H1 (cell line): ENCODE results near the gene UCN. TPM values are rescaled to one million over a fixed set of nuclear protein-coding genes. Genes with fewer than 3 reads are reported as not detected.
A peak's percentile ranks its signal among the peaks of the same experiment; 100 is the strongest.

Experiments used
- CTCF ChIA-PET: fragments of 300-600 bp; sonication (Branson Sonifier 250); formaldehyde crosslinking; loops from one replicate; lab custom pipeline; 2021; ENCODE audit not compliant: partially characterized antibody; lab: Charles Lee
- POLR2A ChIA-PET: fragments of 300-600 bp; sonication (Branson Sonifier 250); formaldehyde crosslinking; loops from one replicate; lab custom pipeline; 2021; ENCODE audit warnings: inconsistent platforms; ENCODE audit not compliant: partially characterized antibody; lab: Charles Lee
- DNase-seq, 2 experiments: peaks; one replicate each; pipeline versions ENCODE4 v3.0.0 to v3.0.0-alpha.2; 2010 to 2022; ENCODE audit warnings: low spot score in 2 of 2, low read depth in 1 of 2, mixed read lengths in 1 of 2
- FAIRE-seq: peaks from 2 replicates; lab custom pipeline; 2011; peaks lifted over from hg19 to GRCh38; lab: Jason Lieb, UNC
- H2AFZ ChIP-seq: 2 replicates; pipeline ENCODE4 v1.8.1; 2012; ENCODE audit warnings: low read length, inconsistent platforms
- H2AK5ac ChIP-seq: 2 replicates; pipeline ENCODE4 v1.6.1; 2013; ENCODE audit warnings: low read depth, low read length
- H2BK120ac ChIP-seq: replicated peaks from 2 replicates; pipeline ENCODE3; 2013; ENCODE audit warnings: low read depth, low read length, inconsistent platforms
- H2BK12ac ChIP-seq: 2 replicates; pipeline ENCODE4 v1.6.1; 2013; ENCODE audit warnings: low read depth, low read length
- H2BK15ac ChIP-seq: 2 replicates; pipeline ENCODE4 v1.6.1; 2013; ENCODE audit warnings: low read length
- H2BK20ac ChIP-seq: 2 replicates; pipeline ENCODE4 v1.6.1; 2013; ENCODE audit warnings: low read length
- H2BK5ac ChIP-seq: 2 replicates; pipeline ENCODE4 v1.6.1; 2013; ENCODE audit warnings: low read depth, low read length
- H3K14ac ChIP-seq: 2 replicates; pipeline ENCODE4 v1.6.1; 2013; ENCODE audit warnings: inconsistent platforms; ENCODE audit not compliant: insufficient read length
- H3K18ac ChIP-seq: 2 replicates; pipeline ENCODE4 v1.6.1; 2013; ENCODE audit warnings: low read length; ENCODE audit errors: extremely low read depth
- H3K23ac ChIP-seq: 2 replicates; pipeline ENCODE4 v1.6.1; 2013; ENCODE audit warnings: inconsistent platforms; ENCODE audit not compliant: insufficient read length
- H3K23me2 ChIP-seq: 2 replicates; pipeline ENCODE4 v1.6.1; 2013; ENCODE audit warnings: low read depth, low read length
- H3K27ac ChIP-seq: 2 replicates; pipeline ENCODE4 v1.6.1; 2011; ENCODE audit warnings: low read depth, low read length, inconsistent platforms
- H3K27me3 ChIP-seq, 4 experiments: replicated peaks in 1 of 4; 1 replicate in 1 of 4; 2 replicates in 3 of 4; pipeline versions ENCODE4 v1.6.1 to v1.8.1; 2011 to 2013; ENCODE audit warnings: low read length in 3 of 4, mild to moderate bottlenecking in 3 of 4, inconsistent platforms in 2 of 4, mixed read lengths in 2 of 4, moderate library complexity in 1 of 4; ENCODE audit not compliant: control insufficient read depth in 3 of 4, insufficient read depth in 3 of 4; ENCODE audit errors: extremely low read depth in 1 of 4
- H3K36me3 ChIP-seq, 4 experiments: 2 replicates each; pipeline versions ENCODE4 v1.6.1 to v1.8.1; 2011 to 2013; ENCODE audit warnings: mild to moderate bottlenecking in 4 of 4, low read length in 3 of 4, moderate library complexity in 2 of 4, control low read depth in 1 of 4, inconsistent platforms in 1 of 4; ENCODE audit not compliant: insufficient read depth in 4 of 4, control insufficient read depth in 2 of 4
- H3K4ac ChIP-seq: replicated peaks from 2 replicates; pipeline ENCODE3; 2013; ENCODE audit warnings: low read length, low read depth, mixed read lengths, inconsistent platforms; ENCODE audit not compliant: insufficient read length
- H3K4me1 ChIP-seq, 4 experiments: replicated peaks in 1 of 4; 1 replicate in 1 of 4; 2 replicates in 3 of 4; pipeline versions ENCODE4 v1.6.1 to v1.8.1; 2011 to 2013; ENCODE audit warnings: low read length in 3 of 4, inconsistent platforms in 2 of 4, mixed read lengths in 1 of 4; ENCODE audit not compliant: insufficient read depth in 4 of 4, control insufficient read depth in 3 of 4
- H3K4me2 ChIP-seq, 2 experiments: 2 replicates each; pipeline versions ENCODE4 v1.6.1 to v1.8.1; 2011 to 2013; ENCODE audit warnings: low read depth in 2 of 2, low read length in 2 of 2, control low read depth in 1 of 2, inconsistent platforms in 1 of 2, mild to moderate bottlenecking in 1 of 2; ENCODE audit not compliant: insufficient read depth in 1 of 2
- H3K4me3 ChIP-seq, 4 experiments: fragments of 200-600, 300-600 bp in 1 of 4; sonication (generic), shearing (Covaris generic), sonication (Bioruptor Twin) in 1 of 4; 2 replicates each; pipeline versions ENCODE4 v1.5.1 to v1.8.1; 2011 to 2016; ENCODE audit warnings: low read length in 4 of 4, low read depth in 3 of 4, control low read depth in 2 of 4, inconsistent platforms in 2 of 4, mild to moderate bottlenecking in 2 of 4, mixed read lengths in 1 of 4, moderate library complexity in 1 of 4; ENCODE audit not compliant: insufficient read depth in 2 of 4; ENCODE audit errors: extremely low read depth in 1 of 4
- H3K56ac ChIP-seq: replicated peaks from 2 replicates; pipeline ENCODE3; 2013; ENCODE audit warnings: low read depth, mild to moderate bottlenecking, mixed read lengths, low read length, inconsistent platforms; ENCODE audit not compliant: insufficient read length
- H3K79me1 ChIP-seq: 2 replicates; pipeline ENCODE4 v1.6.1; 2013; ENCODE audit warnings: low read depth, low read length, control low read depth
- H3K79me2 ChIP-seq, 2 experiments: 2 replicates each; pipeline versions ENCODE4 v1.6.1 to v1.8.1; 2012 to 2013; ENCODE audit warnings: low read length in 2 of 2, mild to moderate bottlenecking in 2 of 2, inconsistent platforms in 1 of 2; ENCODE audit not compliant: insufficient read depth in 2 of 2, control insufficient read depth in 1 of 2
- H3K9ac ChIP-seq, 4 experiments: replicated peaks in 1 of 4; 1 replicate in 1 of 4; 2 replicates in 3 of 4; pipeline versions ENCODE4 v1.6.1 to v1.8.1; 2011 to 2013; ENCODE audit warnings: low read depth in 3 of 4, low read length in 3 of 4, control low read depth in 2 of 4, mild to moderate bottlenecking in 2 of 4, moderate library complexity in 2 of 4, inconsistent platforms in 1 of 4; ENCODE audit errors: extremely low read depth in 1 of 4
- H3K9me3 ChIP-seq, 2 experiments: 2 replicates each; pipeline versions ENCODE4 v1.6.1 to v1.8.1; 2012 to 2013; ENCODE audit warnings: mild to moderate bottlenecking in 2 of 2, moderate library complexity in 2 of 2, control low read depth in 1 of 2, inconsistent platforms in 1 of 2, low read depth in 1 of 2, low read length in 1 of 2, mixed read lengths in 1 of 2; ENCODE audit not compliant: insufficient read depth in 2 of 2
- H4K20me1 ChIP-seq, 2 experiments: replicated peaks in 1 of 2; 2 replicates each; pipeline versions ENCODE3 to v1.8.1; 2011 to 2013; ENCODE audit warnings: inconsistent platforms in 2 of 2, low read length in 2 of 2, mild to moderate bottlenecking in 1 of 2; ENCODE audit not compliant: insufficient read depth in 2 of 2, control insufficient read depth in 1 of 2
- H4K5ac ChIP-seq: 2 replicates; pipeline ENCODE4 v1.6.1; 2013; ENCODE audit warnings: low read length, low read depth, mixed read lengths, inconsistent platforms; ENCODE audit not compliant: insufficient read length
- H4K8ac ChIP-seq: 2 replicates; pipeline ENCODE4 v1.8.0; 2013; ENCODE audit warnings: mild to moderate bottlenecking, moderate library complexity, low read length, inconsistent platforms; ENCODE audit not compliant: insufficient read depth; ENCODE audit errors: extremely low read depth
- H4K91ac ChIP-seq: replicated peaks from 2 replicates; pipeline ENCODE3; 2013; ENCODE audit warnings: low read length, mixed read lengths, inconsistent platforms; ENCODE audit not compliant: insufficient read length
- BCL11A ChIP-seq, 2 experiments: IDR thresholded peaks; one replicate each; pipeline ENCODE4 v1.6.1; 2011; ENCODE audit warnings: low read depth in 2 of 2, low read length in 2 of 2, mild to moderate bottlenecking in 2 of 2
- CTCF ChIP-seq, 3 experiments: IDR thresholded peaks; 1 replicate in 2 of 3; 2 replicates in 1 of 3; pipeline versions ENCODE4 v1.5.1 to v1.6.1; 2011; ENCODE audit warnings: low read length in 3 of 3, mild to moderate bottlenecking in 3 of 3, inconsistent platforms in 2 of 3, low read depth in 1 of 3, moderate library complexity in 1 of 3; ENCODE audit not compliant: insufficient read depth in 1 of 3; ENCODE audit errors: control extremely low read depth in 1 of 3
- RAD21 ChIP-seq, 2 experiments: IDR thresholded peaks in 1 of 2; conservative IDR thresholded peaks in 1 of 2; 2 replicates each; pipeline ENCODE4 v1.6.1; 2011; ENCODE audit warnings: low read depth in 2 of 2, low read length in 2 of 2, improper control_type of control experiment in 1 of 2, inconsistent platforms in 1 of 2, mild to moderate bottlenecking in 1 of 2, moderate library complexity in 1 of 2
- SAP30 ChIP-seq: fragments of 300-600 bp; sonication (generic); IDR thresholded peaks from 2 replicates; pipeline ENCODE4 v1.7.1; 2012; ENCODE audit warnings: low read length, moderate library complexity, mild to moderate bottlenecking, inconsistent platforms; ENCODE audit not compliant: insufficient read depth, insufficient replicate concordance
- SIN3A ChIP-seq, 2 experiments: IDR thresholded peaks in 1 of 2; conservative IDR thresholded peaks in 1 of 2; 2 replicates each; pipeline ENCODE4 v1.6.1; 2011 to 2012; ENCODE audit warnings: low read length in 2 of 2, improper control_type of control experiment in 1 of 2, low read depth in 1 of 2, mild to moderate bottlenecking in 1 of 2
- WGBS, 2 experiments: shearing (Covaris generic) in 1 of 2; methylation state at CpG; one replicate each; pipeline versions ENCODE4 v1.1.6 to v1.1.7; 2013 to 2015; ENCODE audit warnings: low lambda C conversion rate in 2 of 2, mixed read lengths in 2 of 2, inconsistent platforms in 1 of 2, low coverage in 1 of 2, missing lambda C conversion rate in 1 of 2; ENCODE audit not compliant: insufficient replicate concordance in 2 of 2, insufficient coverage in 1 of 2, insufficient read length in 1 of 2; ENCODE audit errors: extremely low coverage in 1 of 2, missing lambda C conversion rate in 1 of 2; 5-methylcytosine and 5-hydroxymethylcytosine counted together
- polyA plus RNA-seq, 7 experiments: library from polyadenylated mRNA; depleted of rRNA in 3 of 7; stranded (reverse) in 5 of 7; unstranded in 2 of 7; fragments of >200 nt in 5 of 7; fragments of 200-250 nt in 2 of 7; gene quantifications; 1 replicate in 5 of 7; 2 replicates in 1 of 7; 4 replicates in 1 of 7; pipeline versions ENCODE4 v1.2.1 to v1.2.3, GENCODE V29; 2011 to 2013; ENCODE audit warnings: missing spikeins in 2 of 7, mixed read lengths in 2 of 7
- total RNA-seq: library from RNA; stranded (reverse); fragmentation: NEBNext Ultra II Directional; extraction: Animal tissue kit (Norgen Biotek cat#: 25700); gene quantifications from 2 replicates; pipeline ENCODE4 v1.2.1, GENCODE V29; 2021

Gene UCN
- total and polyA plus RNA-seq, 2 of the 8 experiments (the other 6 are each of a cell fraction or from before 2014, with no cell fraction given): 0.35 TPM; not detected in 1

- Histone ChIP-seq H2AK5ac (no peak overlapping the region; the same call in 1 of the 2 replicates), H3K79me2 (no peaks in the 10 kb centered on the region; a peak in 1 of 4 replicates), H3K14ac (no peak overlapping the region), H3K4me2 (peak overlapping the region in 1 of 2 experiments; percentile 97; a peak in 1 of 4 replicates), H3K4me3 (no peak overlapping the region), H2AFZ (no peak overlapping the region), H3K36me3 (peaks cover under 1 to 5% (median 2%) of the 10 kb centered on the region in 4 experiments; a peak in 4 of 8 replicates), H2BK5ac (no peak overlapping the region), H3K4me1 (peaks cover 0 to 12% (median 0%) of the 10 kb centered on the region in 4 experiments; a peak in 5 of 7 replicates), H3K4ac (no peak overlapping the region), H4K20me1 (no peaks in the 10 kb centered on the region), H3K9me3 (no peaks in the 10 kb centered on the region), H2BK15ac (no peak overlapping the region), H3K23me2 (peaks cover 7% of the 10 kb centered on the region), H3K27ac (no peak overlapping the region), H2BK20ac (no peak overlapping the region), H3K27me3 (no peaks in the 10 kb centered on the region), H4K91ac (no peak overlapping the region), H2BK120ac (no peak overlapping the region), H2BK12ac (no peak overlapping the region), H4K5ac (no peak overlapping the region), H3K79me1 (peaks cover under 1% of the 10 kb centered on the region; the same call in 1 of the 2 replicates), H3K23ac (no peak overlapping the region), H3K56ac (no peak overlapping the region), H3K9ac (no peak overlapping the region), H4K8ac (no peak overlapping the region), H3K18ac (no peak overlapping the region)
- peak in 1 of 2 experiments; percentile 62 for DNase-seq
- WGBS, 2 experiments: 66% methylated on average over 8 of the region's 8 CpGs; no CpG with 5 or more reads in 1 of the 2 experiments
- ChIA-PET CTCF (interaction anchor here (0.6 to 10.3 kb wide), 16 partner anchors 8 to 173 kb away, joined by 3 to 128 read pairs (median 4); partner anchors contain the start of gene UCN), POLR2A (interaction anchor here (1.0 to 9.4 kb wide), 10 partner anchors 11 to 72 kb away, joined by 3 to 105 read pairs (median 11); partner anchors contain the start of genes GTF3C2, TRIM54 and UCN)
- FAIRE-seq: no peak
- TF ChIP-seq SIN3A (conservative IDR thresholded peaks at IDR 0.05 in 1 of 2, IDR thresholded peaks at IDR 0.05 in 1 of 2; ENCODE audit: low read depth in 1 of 2, low read length in 2 of 2): 0 out of 4 replicates have a peak, but pooled peaks of 1 of the 2 experiments have one; percentile 64
- peak; percentile 17 to 43; a peak in 3 of 4 replicates for TF ChIP-seq RAD21 (IDR thresholded peaks at IDR 0.05 in 1 of 2, conservative IDR thresholded peaks at IDR 0.05 in 1 of 2; ENCODE audit: low read depth in 2 of 2, low read length in 2 of 2)
- TF ChIP-seq SAP30: no peak
- TF ChIP-seq CTCF (IDR thresholded peaks at IDR 0.05; ENCODE audit: control extremely low read depth in 1 of 3, insufficient read depth in 1 of 3, low read depth in 1 of 3, low read length in 3 of 3): peak in 2 of 3 experiments; percentile 54 to 56; a peak in 3 of 4 replicates
- no peak for TF ChIP-seq BCL11A (IDR thresholded peaks at IDR 0.05; ENCODE audit: low read depth in 2 of 2, low read length in 2 of 2)
Measured at GRCh38 chr2:27320958-27321543, 12.8 kb upstream of the UCN start.
